Head of caudate nucleus (tissue), 42 donors: ENCODE measurements around the gene CD300LF.

Experiments
- DNase-seq, 42 donors: peaks; one replicate each; pipeline versions ENCODE4 v3.0.0 to v3.0.0-alpha.2; 2020 to 2021; ENCODE audit warnings: mixed read lengths in 7 of 42
- intact Hi-C: fragments of 100-400 bp; cut with DNase I; formaldehyde crosslinking; loops from one replicate; pipeline ENCODE4 v1.15.0; 2022

CD300LF gene

DNA sequence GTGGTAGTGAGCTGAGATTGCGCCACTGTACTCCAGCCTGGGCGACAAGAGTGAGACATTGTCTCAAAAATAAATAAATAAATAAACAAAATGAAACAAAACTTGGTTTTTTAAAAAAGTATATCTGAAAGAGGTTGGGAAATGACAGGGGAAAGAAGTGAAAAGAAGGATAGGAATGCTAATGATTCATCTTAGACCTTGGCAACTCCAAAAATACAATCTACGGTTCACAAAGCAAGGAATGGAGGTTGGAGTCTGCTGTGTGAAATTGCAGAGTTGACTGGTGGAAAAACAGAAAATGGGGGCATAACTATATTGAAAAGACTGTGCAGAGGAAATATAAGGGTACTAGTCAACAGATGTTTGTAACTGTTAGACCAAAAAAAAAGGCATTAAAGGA, 49.2 kb downstream of the CD300LF start:
- intact Hi-C loops = no loop called here
- no peak for DNase-seq

DNA sequence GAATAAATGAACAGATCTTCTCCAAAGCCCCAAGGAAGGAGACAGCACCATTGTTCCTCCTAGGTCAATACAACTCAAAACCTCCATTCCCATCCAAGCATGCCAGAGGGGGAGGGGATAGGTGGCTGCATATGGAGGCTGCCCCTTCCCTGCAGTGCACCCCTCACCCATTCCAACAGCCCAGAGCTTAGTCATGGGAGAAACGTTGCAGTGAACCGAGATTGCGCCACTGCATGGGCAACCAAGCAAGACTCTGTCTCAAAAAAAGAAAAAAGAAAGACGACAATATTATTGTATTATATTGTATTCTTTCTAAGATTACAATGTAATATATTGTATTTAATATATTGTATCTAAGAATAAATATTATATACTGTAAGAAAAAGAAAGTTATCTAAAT, 52.8 kb downstream of the CD300LF start:
- DNase-seq = no peak
- intact Hi-C loops = no loop called here

DNA sequence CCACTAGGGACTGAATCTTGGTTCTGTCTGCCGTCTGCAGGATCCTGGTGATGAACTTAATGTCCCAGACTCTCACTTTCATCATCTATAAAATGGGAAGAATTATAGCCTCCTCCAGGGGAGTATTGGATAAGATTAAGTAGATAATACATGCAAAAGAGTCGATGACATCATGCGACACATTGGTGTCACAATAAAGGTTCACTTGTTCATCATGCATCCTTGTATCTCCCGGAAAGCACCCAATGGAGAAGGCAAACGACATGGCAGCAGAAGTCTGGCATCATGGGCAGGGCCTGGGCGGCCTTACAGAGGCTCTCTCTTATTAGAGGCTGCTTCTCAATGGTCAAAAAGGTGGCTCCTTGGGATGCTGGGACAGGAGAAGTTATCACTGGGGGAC, 54.1 kb downstream of the CD300LF start:
- no peak for DNase-seq
- intact Hi-C loops = no loop called here

DNA sequence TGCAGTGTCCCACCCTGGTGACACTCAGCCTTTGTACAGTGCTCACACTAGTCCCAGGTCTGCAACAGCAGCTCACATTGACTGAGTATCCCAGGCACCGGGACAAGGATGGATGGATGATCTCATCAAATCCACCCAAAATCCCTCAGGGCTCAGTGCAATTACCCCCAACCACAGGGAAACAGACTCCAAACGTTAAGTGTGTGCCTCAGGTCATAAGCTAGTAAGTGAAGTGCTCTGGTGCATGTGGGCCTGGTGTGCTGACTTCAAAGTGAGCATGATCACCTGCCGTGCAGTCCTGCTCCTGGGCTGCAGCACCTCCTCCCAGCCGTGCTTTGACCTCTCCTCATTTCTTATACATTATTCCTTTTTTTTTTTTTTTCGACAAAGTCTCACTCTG, 58.0 kb downstream of the CD300LF start:
- no peak for DNase-seq
- intact Hi-C loops = no loop called here

DNA sequence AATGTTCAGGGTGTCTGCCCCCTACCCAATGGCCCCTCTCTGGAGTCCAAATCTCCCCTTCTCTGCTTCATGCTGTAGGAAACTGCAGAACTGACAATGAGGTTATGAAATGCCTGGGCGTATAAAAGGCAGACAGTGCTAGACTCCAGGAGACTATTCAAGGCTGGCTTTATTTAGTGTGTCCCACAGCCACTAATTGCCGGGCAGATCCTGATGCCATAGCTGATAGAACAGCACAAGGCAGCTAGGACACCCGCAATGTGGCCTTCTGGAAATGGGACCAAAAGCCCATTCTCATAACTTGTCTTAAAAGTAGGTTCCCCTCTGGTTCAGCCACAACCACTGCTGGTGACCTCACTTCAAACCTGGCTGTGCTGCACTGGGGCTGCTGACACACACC, 60.7 kb downstream of the CD300LF start:
- intact Hi-C loops = no loop called here
- DNase-seq = no peak

DNA sequence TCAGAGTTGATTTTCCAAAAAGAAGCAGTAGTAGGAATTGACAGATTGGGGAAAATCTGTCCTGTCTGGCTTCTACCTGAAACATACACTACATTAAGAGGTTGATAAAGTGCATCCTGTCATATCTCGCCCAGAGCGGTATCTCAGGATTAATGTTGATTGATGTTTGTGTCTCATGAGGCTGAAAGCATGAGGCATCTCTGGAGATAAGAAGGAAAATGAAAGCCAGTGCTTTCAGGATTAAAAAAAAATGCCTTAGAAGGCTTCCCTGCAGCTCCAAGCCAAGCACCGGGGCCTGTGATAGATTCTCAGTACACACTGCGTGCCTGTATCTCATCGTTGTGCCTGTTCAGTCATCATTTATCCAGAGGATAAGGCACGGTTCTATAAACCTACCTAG, 62.8 kb downstream of the CD300LF start:
- no peak for DNase-seq
- intact Hi-C loops = no loop called here

DNA sequence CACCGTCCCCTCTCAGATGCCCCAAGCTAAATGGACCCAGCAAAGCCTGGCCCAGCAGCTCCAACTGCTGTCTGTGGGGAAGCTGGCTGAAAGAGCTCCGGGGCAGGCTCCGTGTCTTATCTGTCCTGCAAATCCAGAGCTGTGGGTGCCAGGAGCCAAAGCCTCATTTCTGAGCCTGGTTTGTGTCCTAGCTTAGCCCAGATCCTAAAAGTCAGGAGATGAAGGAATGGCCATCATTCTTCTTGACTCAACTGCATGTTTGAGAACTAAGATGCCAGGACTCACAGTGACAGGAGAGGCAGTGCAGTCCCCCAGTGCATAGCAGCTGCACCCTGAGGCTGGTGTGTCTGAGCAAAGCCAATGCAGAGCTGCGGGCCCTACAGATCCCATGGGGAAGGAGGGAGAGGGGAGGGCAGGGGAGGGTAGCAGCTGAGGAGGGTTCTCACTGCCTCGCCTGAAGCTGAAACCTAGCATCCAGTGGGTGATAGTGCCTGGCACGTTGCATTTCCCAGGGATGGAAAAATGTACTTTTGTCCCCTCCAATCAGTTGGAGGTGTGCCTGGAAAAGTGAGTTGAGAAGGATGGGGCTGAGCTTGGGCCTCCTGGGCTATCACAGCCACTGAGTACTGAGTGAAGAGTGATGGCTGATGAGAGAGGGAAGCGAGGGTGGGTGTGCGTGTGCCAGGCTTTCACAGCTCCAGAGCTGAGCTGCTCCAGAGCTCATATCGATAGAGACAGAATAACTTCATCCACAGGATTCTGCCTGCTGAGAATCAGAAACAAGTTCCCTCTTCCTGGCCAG, 64.7 kb downstream of the CD300LF start:
- intact Hi-C loops = no loop called here
- DNase-seq = no peak

DNA sequence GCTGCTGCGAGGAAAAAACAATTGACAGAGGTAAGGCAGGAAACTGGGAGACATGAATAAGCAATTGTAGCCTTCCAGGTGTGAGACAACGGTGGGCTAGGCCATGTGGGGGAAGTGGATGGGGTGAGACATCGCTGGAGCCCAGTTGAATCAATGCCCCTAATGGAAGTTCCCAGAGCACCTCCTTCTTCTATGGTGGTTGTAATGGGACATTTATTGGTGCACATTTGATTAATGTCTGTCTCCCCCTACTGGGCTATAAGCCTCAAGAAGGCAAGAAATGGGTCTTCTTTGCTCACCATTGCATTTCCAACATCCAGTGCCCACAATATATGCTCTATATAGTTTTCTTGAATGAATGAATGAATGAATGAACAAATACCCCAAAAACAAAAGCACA, 66.5 kb downstream of the CD300LF start:
- no peak for DNase-seq
- intact Hi-C loops = no loop called here

DNA sequence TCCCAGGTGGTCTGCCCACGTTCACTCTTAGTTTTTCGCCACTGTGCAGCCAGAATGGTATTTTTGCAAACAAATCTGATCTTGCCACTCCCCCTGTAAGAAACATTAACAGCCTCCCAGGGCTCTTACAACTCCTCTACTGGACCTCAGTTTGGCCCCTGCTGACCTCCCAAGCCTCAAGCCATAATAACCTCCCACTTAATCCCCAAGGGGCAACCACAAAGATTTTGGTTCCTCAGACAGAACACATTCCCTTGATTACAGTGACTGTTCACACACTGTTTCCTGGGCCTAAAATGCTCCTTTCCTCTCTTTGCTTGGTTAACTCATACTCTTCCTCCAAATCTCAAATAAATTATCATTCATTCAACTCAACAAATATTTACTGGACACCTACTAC, 67.7 kb downstream of the CD300LF start:
- DNase-seq = no peak
- intact Hi-C loops = no loop called here

DNA sequence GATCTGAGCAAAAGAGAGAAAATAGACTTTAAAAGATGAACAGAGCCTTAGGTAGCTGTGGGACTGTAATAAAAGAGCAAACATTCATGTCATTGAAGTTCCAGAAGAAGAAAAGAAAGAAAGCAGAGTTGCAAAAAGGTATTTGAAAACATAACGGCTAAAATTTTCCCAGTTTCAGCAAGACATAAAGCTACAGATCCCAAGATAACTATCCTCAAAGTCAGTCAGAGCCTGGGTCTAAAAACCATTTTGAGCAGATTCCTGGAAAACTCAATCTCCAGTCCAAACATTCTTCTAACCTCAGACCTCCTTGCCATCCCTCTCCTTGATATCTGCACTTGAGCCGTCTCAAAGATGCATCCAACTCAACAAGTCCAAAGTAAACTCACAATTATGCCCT, 68.3 kb downstream of the CD300LF start:
- DNase-seq = no peak
- intact Hi-C loops = no loop called here
